ENCODE results near the gene PBRM1. TPM values are rescaled to one million over a fixed set of nuclear protein-coding genes. Genes with fewer than 3 reads are reported as not detected.

Gene PBRM1
- total and polyA plus RNA-seq, 2 of the 13 experiments (the other 11 are each of a cell fraction or from before 2014, with no cell fraction given) = 10.9 to 33.2 TPM

- TF ChIP-seq, protein P1, sequence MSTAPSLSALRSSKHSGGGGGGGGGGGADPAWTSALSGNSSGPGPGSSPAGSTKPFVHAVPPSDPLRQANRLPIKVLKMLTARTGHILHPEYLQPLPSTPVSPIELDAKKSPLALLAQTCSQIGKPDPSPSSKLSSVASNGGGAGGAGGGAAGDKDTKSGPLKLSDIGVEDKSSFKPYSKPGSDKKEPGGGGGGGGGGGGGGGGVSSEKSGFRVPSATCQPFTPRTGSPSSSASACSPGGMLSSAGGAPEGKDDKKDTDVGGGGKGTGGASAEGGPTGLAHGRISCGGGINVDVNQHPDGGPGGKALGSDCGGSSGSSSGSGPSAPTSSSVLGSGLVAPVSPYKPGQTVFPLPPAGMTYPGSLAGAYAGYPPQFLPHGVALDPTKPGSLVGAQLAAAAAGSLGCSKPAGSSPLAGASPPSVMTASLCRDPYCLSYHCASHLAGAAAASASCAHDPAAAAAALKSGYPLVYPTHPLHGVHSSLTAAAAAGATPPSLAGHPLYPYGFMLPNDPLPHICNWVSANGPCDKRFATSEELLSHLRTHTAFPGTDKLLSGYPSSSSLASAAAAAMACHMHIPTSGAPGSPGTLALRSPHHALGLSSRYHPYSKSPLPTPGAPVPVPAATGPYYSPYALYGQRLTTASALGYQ (CRISPR knock-in tag; IDR thresholded peaks at IDR 0.05) = no peak
- TF ChIP-seq PAXIP1 (CRISPR knock-in tag; conservative IDR thresholded peaks at IDR 0.05) = no peak
- no peak for TF ChIP-seq ZFP62 (CRISPR knock-in tag; IDR thresholded peaks at IDR 0.05)
- TF ChIP-seq HOXA3 (CRISPR knock-in tag; IDR thresholded peaks at IDR 0.05) = no peak
- no peak for TF ChIP-seq TBP (CRISPR knock-in tag; IDR thresholded peaks at IDR 0.05)
- TF ChIP-seq, protein P2, sequence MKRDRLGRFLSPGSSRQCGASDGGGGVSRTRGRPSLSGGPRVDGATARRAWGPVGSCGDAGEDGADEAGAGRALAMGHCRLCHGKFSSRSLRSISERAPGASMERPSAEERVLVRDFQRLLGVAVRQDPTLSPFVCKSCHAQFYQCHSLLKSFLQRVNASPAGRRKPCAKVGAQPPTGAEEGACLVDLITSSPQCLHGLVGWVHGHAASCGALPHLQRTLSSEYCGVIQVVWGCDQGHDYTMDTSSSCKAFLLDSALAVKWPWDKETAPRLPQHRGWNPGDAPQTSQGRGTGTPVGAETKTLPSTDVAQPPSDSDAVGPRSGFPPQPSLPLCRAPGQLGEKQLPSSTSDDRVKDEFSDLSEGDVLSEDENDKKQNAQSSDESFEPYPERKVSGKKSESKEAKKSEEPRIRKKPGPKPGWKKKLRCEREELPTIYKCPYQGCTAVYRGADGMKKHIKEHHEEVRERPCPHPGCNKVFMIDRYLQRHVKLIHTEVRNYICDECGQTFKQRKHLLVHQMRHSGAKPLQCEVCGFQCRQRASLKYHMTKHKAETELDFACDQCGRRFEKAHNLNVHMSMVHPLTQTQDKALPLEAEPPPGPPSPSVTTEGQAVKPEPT (CRISPR knock-in tag; IDR thresholded peaks at IDR 0.05; ENCODE audit: low read depth) = no peak; the same call in 1 of the 2 replicates
- TF ChIP-seq GRHL1 (CRISPR knock-in tag; conservative IDR thresholded peaks at IDR 0.05) = no peak
- TF ChIP-seq HNRNPL (IDR thresholded peaks at IDR 0.05; ENCODE audit: low read depth, low read length) = peak; percentile 73
- no peak for TF ChIP-seq ZC3H4 (CRISPR knock-in tag; IDR thresholded peaks at IDR 0.05; ENCODE audit: borderline replicate concordance)
- no peak for TF ChIP-seq CHD4 (IDR thresholded peaks at IDR 0.05; ENCODE audit: borderline replicate concordance, low read length)
- TF ChIP-seq ZNF550 (CRISPR knock-in tag; IDR thresholded peaks at IDR 0.05; ENCODE audit: borderline replicate concordance) = no peak
- TF ChIP-seq PRMT3 (CRISPR knock-in tag; IDR thresholded peaks at IDR 0.05; ENCODE audit: borderline replicate concordance, low read depth) = 0 out of 2 replicates have a peak, but pooled peaks have one; percentile 44
- TF ChIP-seq HIVEP1 (CRISPR knock-in tag; IDR thresholded peaks at IDR 0.05) = no peak
- no peak for TF ChIP-seq BRD4 (CRISPR knock-in tag; IDR thresholded peaks at IDR 0.05)
- TF ChIP-seq TOE1 (CRISPR knock-in tag; IDR thresholded peaks at IDR 0.05) = no peak
- no peak for TF ChIP-seq PTBP1 (IDR thresholded peaks at IDR 0.05; ENCODE audit: low read depth, low read length, poor library complexity, severe bottlenecking)
- no peak for TF ChIP-seq ZSCAN31 (CRISPR knock-in tag; IDR thresholded peaks at IDR 0.05; ENCODE audit: low read depth)
- no peak for TF ChIP-seq ZNF720 (CRISPR knock-in tag; IDR thresholded peaks at IDR 0.05)
These were observed 151.2 kb downstream of the PBRM1 start (continued) for GRCh38 chr3:52534281-52535183.
